GM12892 (cell line): ENCODE data around the gene USP36.

ENCODE experiments used
- POLR2A ChIP-seq: IDR thresholded peaks from 2 replicates; pipeline ENCODE4 v1.6.1; 2011; ENCODE audit warnings: low read depth, low read length, control low read depth
- POLR2AphosphoS5 ChIP-seq: IDR thresholded peaks from 2 replicates; pipeline ENCODE4 v1.6.1; 2011; ENCODE audit warnings: low read depth, low read length, control low read depth

- TF ChIP-seq POLR2A (no peak), POLR2AphosphoS5 (no peak)
Measured at GRCh38 chr17:78821961-78822360, 18.7 kb downstream of the USP36 start.
